CD4-positive, CD25-positive, alpha-beta regulatory T cell (primary cell): ENCODE data around the gene TVP23A. TPM values are rescaled to one million over a fixed set of nuclear protein-coding genes. Genes with fewer than 3 reads are reported as not detected.
"Not testable (repeated sequence)": the region's sequence is repeated elsewhere in the genome, so short reads cannot be mapped to it uniquely, and the experiment has no call there.

Experiments used
- ATAC-seq, 2 donors: fragments of 150-1000 bp; cut with Tn5 transposase; one replicate each; pipeline ENCODE4 v1.10.0; 2021; ENCODE audit warnings: low read depth in 2 of 2, moderate number of reproducible peaks in 2 of 2, moderate library complexity in 1 of 2
- DNase-seq, 3 donors: peaks; one replicate each; pipeline versions ENCODE4 v3.0.0 to v3.0.0-alpha.2; 2012 to 2022; ENCODE audit warnings: mixed read lengths in 1 of 3
- H3K27ac ChIP-seq: one replicate; pipeline ENCODE4 v1.7.0; 2013; ENCODE audit warnings: mild to moderate bottlenecking, low read length; ENCODE audit not compliant: insufficient read depth, poor library complexity, severe bottlenecking
- H3K27me3 ChIP-seq: one replicate; pipeline ENCODE4 v1.7.0; 2013; ENCODE audit warnings: low read length; ENCODE audit not compliant: control insufficient read depth, insufficient read depth
- H3K36me3 ChIP-seq: one replicate; pipeline ENCODE4 v1.7.0; 2013; ENCODE audit warnings: mild to moderate bottlenecking, low read length, moderate library complexity; ENCODE audit not compliant: control insufficient read depth, insufficient read depth
- H3K4me1 ChIP-seq: 2 replicates; pipeline ENCODE4 v1.7.0; 2013; ENCODE audit warnings: mild to moderate bottlenecking, low read length; ENCODE audit not compliant: insufficient read depth, control insufficient read depth, poor library complexity, severe bottlenecking
- H3K4me3 ChIP-seq: one replicate; pipeline ENCODE4 v1.7.0; 2013; ENCODE audit warnings: low read depth, mild to moderate bottlenecking, low read length, moderate library complexity
- H3K9me3 ChIP-seq, 2 experiments: 1 replicate in 1 of 2; 2 replicates in 1 of 2; pipeline ENCODE4 v1.7.0; 2013; ENCODE audit warnings: low read length in 2 of 2, mild to moderate bottlenecking in 1 of 2, moderate library complexity in 1 of 2; ENCODE audit not compliant: control insufficient read depth in 2 of 2
- H3K27ac Mint-ChIP-seq, 3 donors: one replicate each; pipeline ENCODE4 v1.8.0; 2020 to 2022; ENCODE audit warnings: mild to moderate bottlenecking in 3 of 3, mixed read lengths in 3 of 3, moderate library complexity in 2 of 3
- H3K27me3 Mint-ChIP-seq: one replicate; pipeline ENCODE4 v1.8.0; 2022; ENCODE audit warnings: mild to moderate bottlenecking, mixed read lengths
- H3K36me3 Mint-ChIP-seq: one replicate; pipeline ENCODE4 v1.8.0; 2020; ENCODE audit warnings: mixed read lengths
- H3K4me1 Mint-ChIP-seq, 4 donors: one replicate each; pipeline ENCODE4 v1.8.0; 2020 to 2022; ENCODE audit warnings: mixed read lengths in 4 of 4, mild to moderate bottlenecking in 1 of 4
- H3K4me3 Mint-ChIP-seq, 4 donors: one replicate each; pipeline ENCODE4 v1.8.0; 2020 to 2022; ENCODE audit warnings: mild to moderate bottlenecking in 4 of 4, mixed read lengths in 4 of 4, moderate library complexity in 3 of 4
- H3K9me3 Mint-ChIP-seq, 7 donors: one replicate each; pipeline ENCODE4 v1.8.0; 2020 to 2022; ENCODE audit warnings: mixed read lengths in 7 of 7, mild to moderate bottlenecking in 3 of 7, moderate library complexity in 2 of 7
- polyA plus RNA-seq, 4 donors: library from polyadenylated mRNA; unstranded; fragments of 300-500 nt; fragmentation: Illumina TruSeq; gene quantifications; one replicate each; pipeline ENCODE4 v1.2.3, GENCODE V29; 2021
- total RNA-seq: library from RNA; stranded (reverse); gene quantifications from one replicate; pipeline ENCODE4 v1.2.3, GENCODE V29; 2022

Gene TVP23A
- total and polyA plus RNA-seq, 5 donors from 2014 or later = 0.20 TPM; not detected in 4

DNA sequence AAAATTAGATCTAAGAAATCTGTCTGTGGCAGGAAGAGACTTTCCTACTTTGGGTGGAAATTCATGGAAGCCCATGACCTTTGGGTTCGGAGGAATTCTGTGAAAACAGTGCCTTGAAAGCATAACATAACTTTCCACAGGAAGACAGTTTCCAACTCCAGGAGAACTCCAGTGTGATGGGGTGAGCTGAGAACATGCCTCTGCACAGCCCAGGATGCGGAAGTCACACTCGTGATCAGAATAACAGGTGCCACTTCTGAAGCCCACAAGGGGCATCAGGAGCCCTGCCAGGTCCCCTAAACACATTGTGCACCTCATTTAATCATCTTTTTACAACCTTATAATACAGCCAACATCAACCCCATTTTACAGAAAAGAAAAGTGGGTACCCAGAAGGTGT, 9.7 kb downstream of the TVP23A start:
- Histone ChIP-seq H3K36me3 (no peaks in the 10 kb centered on the region), H3K4me3 (no peak overlapping the region), H3K4me1 (no peaks in the 10 kb centered on the region), H3K27me3 (no peaks in the 10 kb centered on the region), H3K9me3 (no peaks in the 10 kb centered on the region), H3K27ac (no peak overlapping the region)
- Mint-ChIP-seq H3K4me3 (no peak overlapping the region), H3K27ac (no peak overlapping the region), H3K36me3 (no peaks in the 10 kb centered on the region), H3K27me3 (peaks cover 5% of the 10 kb centered on the region), H3K4me1 (peaks cover 4 to 16% (median 8%) of the 10 kb centered on the region in 4 donors), H3K9me3 (no peaks in the 10 kb centered on the region)
- ATAC-seq (no peak), DNase-seq (no peak)

DNA sequence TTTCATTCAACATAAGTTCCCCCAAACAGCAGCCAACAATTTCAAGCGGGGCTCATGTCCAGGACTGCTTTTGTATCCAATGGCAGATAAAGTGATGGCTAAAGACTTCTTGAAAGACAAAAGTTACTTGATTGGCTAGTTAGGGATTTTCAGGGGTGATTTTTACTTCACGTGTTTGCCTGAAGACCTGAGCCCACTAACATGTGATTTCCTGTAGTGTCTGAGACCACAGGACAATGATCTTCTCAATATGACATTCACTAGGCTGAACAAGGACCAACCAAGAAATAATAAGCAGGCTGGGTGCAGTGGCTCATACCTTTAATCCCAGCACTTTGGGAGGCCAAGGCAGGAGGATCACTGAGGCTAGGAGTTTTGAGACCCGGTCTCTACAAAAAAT, 10.4 kb downstream of the TVP23A start:
- Mint-ChIP-seq H3K4me3 (no peak overlapping the region), H3K27me3 (peaks cover 5% of the 10 kb centered on the region), H3K27ac (no peak overlapping the region), H3K4me1 (peaks cover 4 to 16% (median 8%) of the 10 kb centered on the region in 4 donors), H3K9me3 (no peaks in the 10 kb centered on the region), H3K36me3 (no peaks in the 10 kb centered on the region)
- no peaks in the 10 kb centered on the region for H3K9me3 ChIP-seq
- H3K4me1 ChIP-seq = no peaks in the 10 kb centered on the region
- H3K4me3 ChIP-seq = no peak overlapping the region
- H3K36me3 ChIP-seq = no peaks in the 10 kb centered on the region
- no peaks in the 10 kb centered on the region for H3K27me3 ChIP-seq
- H3K27ac ChIP-seq = no peak overlapping the region
- ATAC-seq = no peak
- no peak for DNase-seq

DNA sequence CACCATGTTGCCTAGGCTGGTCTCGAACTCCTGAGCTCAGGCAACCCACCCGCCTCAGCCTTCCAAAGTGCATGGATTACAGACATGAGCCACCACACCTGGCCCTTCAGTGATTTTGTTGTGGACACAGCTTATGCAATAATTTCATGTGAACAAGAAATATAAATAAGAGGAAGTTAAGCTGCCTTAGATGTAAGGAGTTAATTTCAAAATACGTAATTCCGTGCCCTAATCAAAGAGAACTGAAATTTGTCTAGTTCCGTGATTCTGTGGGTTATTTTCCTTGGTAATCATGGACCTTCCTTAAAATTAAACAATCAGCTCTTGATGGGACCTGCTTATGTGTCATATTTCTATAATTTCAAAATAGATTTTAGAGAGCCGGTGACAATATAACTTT, 11.9 kb downstream of the TVP23A start:
- H3K9me3 ChIP-seq = no peaks in the 10 kb centered on the region
- Mint-ChIP-seq H3K4me1 (peaks cover 0 to 5% (median 0%) of the 10 kb centered on the region in 4 donors), H3K27ac (no peak overlapping the region), H3K9me3 (no peaks in the 10 kb centered on the region), H3K4me3 (no peak overlapping the region), H3K36me3 (no peaks in the 10 kb centered on the region), H3K27me3 (peaks cover 5% of the 10 kb centered on the region)
- DNase-seq (no peak), ATAC-seq (no peak)
- H3K4me1 ChIP-seq = no peaks in the 10 kb centered on the region
- no peaks in the 10 kb centered on the region for H3K27me3 ChIP-seq
- H3K36me3 ChIP-seq = no peaks in the 10 kb centered on the region
- H3K27ac ChIP-seq = no peak overlapping the region
- H3K4me3 ChIP-seq = no peak overlapping the region

DNA sequence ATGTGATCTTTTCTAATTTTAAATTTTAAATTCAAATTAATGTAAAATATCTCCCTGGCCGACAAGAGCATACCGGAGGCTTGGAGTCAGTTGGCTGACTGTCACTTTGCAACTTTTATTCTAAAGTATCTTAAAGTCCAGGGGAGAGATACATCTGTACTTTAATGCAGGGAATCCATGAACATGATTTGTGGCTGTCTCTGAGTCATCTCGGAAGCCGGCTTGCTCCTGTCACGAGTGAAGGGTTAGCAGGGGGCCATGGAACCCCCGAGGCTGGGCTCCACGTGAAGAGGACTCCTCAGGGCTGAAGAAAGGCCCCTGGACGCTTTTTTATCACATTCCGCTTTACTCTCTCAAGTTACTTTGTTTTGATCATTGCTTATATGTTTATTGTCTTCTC, 13.3 kb downstream of the TVP23A start:
- no peak overlapping the region for H3K27ac Mint-ChIP-seq
- Histone ChIP-seq H3K9me3 (no peaks in the 10 kb centered on the region), H3K4me1 (no peaks in the 10 kb centered on the region), H3K27me3 (no peaks in the 10 kb centered on the region), H3K4me3 (no peak overlapping the region), H3K36me3 (no peaks in the 10 kb centered on the region), H3K27ac (no peak overlapping the region)
- no peaks in the 10 kb centered on the region for H3K4me1 Mint-ChIP-seq
- H3K27me3 Mint-ChIP-seq = peaks cover 5% of the 10 kb centered on the region
- DNase-seq (no peak), ATAC-seq (no peak)
- H3K36me3 Mint-ChIP-seq = no peaks in the 10 kb centered on the region
- H3K9me3 Mint-ChIP-seq = no peaks in the 10 kb centered on the region
- no peak overlapping the region for H3K4me3 Mint-ChIP-seq

DNA sequence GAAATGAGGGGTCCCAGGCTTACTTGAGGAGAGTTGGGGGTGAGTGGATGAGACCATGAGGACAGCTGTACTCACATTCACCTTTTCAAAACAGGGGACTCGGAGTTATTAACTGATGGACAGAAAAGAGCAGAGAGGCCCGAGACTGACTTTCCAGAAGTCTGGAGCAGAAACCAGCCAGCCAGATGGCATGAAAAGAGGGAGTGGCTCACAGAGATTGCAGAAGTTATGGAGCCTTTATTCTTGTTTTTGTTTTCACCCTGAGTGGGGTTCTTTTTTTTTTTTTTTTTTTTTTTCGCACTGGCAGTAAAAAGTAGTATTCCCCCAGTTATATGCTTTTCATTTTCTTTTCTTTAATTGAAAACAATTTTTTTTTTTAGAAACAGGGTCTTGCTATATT, 18.9 kb downstream of the TVP23A start:
- Histone ChIP-seq H3K27me3 (no peaks in the 10 kb centered on the region), H3K27ac (no peak overlapping the region), H3K4me3 (no peak overlapping the region), H3K4me1 (no peaks in the 10 kb centered on the region), H3K9me3 (no peaks in the 10 kb centered on the region), H3K36me3 (no peaks in the 10 kb centered on the region)
- Mint-ChIP-seq H3K9me3 (peaks cover 0 to 2% (median 0%) of the 10 kb centered on the region in 7 donors), H3K4me1 (no peaks in the 10 kb centered on the region), H3K4me3 (no peak overlapping the region), H3K36me3 (no peaks in the 10 kb centered on the region), H3K27ac (no peak overlapping the region), H3K27me3 (no peaks in the 10 kb centered on the region)
- DNase-seq (no peak), ATAC-seq (no peak)

DNA sequence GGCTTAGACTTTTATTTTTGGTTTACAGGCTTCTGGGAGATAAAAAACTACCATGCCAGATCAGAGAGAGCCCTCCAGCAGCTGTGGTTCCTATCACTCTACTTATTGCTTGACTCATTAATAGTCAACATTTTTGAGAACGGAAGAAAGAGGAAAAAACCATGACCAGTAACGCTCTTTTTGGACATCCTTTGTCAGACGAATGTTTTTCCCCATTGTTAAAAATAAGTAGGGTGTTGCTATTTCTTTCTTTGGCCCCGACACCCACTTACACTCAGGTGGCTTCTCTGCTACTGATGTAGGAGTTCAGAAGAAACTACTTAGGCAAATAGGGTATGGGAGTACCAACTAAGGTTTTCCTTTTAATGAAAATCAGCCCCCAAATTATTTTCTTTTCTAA, 27.5 kb downstream of the TVP23A start:
- no peak overlapping the region for H3K4me3 Mint-ChIP-seq
- H3K27ac Mint-ChIP-seq = no peak overlapping the region
- no peaks in the 10 kb centered on the region for H3K27me3 ChIP-seq
- no peak for DNase-seq
- H3K4me1 ChIP-seq = no peaks in the 10 kb centered on the region
- no peaks in the 10 kb centered on the region for H3K36me3 ChIP-seq
- no peaks in the 10 kb centered on the region for H3K4me1 Mint-ChIP-seq
- peaks cover 9% of the 10 kb centered on the region for H3K27me3 Mint-ChIP-seq
- H3K36me3 Mint-ChIP-seq = no peaks in the 10 kb centered on the region
- no peak overlapping the region for H3K4me3 ChIP-seq
- H3K9me3 ChIP-seq = no peaks in the 10 kb centered on the region
- ATAC-seq = no peak
- H3K9me3 Mint-ChIP-seq = peaks cover 0 to 5% (median 0%) of the 10 kb centered on the region in 7 donors
- H3K27ac ChIP-seq = no peak overlapping the region

DNA sequence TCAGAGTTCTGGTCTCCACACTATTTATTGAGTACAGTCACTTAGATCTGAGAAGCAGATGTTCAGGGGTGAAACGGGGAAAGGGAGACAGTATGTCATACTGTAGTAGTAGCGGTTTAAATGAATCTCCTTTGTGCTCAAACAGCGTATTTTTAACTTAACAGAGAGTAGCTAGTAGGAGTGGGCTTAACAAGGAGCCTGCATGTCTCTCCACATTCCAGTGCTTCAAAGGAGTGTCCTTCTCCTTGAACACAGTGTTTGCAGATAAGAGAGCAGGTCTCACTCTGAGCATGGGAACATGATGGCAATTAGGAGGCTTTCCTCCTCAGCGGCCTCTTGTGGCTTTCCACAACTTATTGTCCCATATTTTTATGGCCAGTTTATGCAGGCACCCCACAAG, 30.0 kb downstream of the TVP23A start:
- not testable (repeated sequence) for H3K27me3 Mint-ChIP-seq, H3K36me3 Mint-ChIP-seq

DNA sequence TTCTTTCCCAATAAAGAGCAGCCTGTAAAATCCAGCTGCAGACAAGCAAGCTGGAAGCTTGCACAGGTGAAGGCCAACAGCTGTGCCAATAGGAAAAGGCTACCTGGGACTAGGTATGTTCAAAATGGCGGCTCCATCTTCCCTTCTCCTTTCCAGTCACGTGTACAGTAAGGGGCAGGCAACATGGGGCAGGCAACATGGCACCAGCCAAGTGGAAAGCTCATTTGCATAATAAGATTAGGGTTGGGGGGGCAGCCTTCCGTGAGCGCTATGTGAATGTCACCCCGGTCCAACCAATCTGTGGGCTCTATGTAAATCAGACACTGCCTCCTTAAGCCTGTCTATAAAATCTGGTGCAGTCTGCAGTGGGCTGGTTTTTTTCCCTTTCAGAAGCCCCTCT, 31.3 kb downstream of the TVP23A start:
- H3K27me3 Mint-ChIP-seq = peaks cover 9% of the 10 kb centered on the region
- H3K27ac Mint-ChIP-seq = no peak overlapping the region
- H3K4me3 Mint-ChIP-seq = no peak overlapping the region
- no peaks in the 10 kb centered on the region for H3K36me3 ChIP-seq
- H3K9me3 ChIP-seq = no peaks in the 10 kb centered on the region
- H3K36me3 Mint-ChIP-seq = no peaks in the 10 kb centered on the region
- peaks cover 0 to 3% (median 0%) of the 10 kb centered on the region in 7 donors for H3K9me3 Mint-ChIP-seq
- DNase-seq (no peak), ATAC-seq (no peak)
- H3K27me3 ChIP-seq = no peaks in the 10 kb centered on the region
- no peak overlapping the region for H3K27ac ChIP-seq
- H3K4me1 ChIP-seq = no peaks in the 10 kb centered on the region
- no peaks in the 10 kb centered on the region for H3K4me1 Mint-ChIP-seq
- H3K4me3 ChIP-seq = no peak overlapping the region

More for the DNA sequence above, 30.0 kb downstream of the TVP23A start:
- not testable (repeated sequence) for H3K27ac ChIP-seq, H3K27me3 ChIP-seq, ATAC-seq, H3K4me1 ChIP-seq, H3K4me3 ChIP-seq, H3K4me3 Mint-ChIP-seq, H3K4me1 Mint-ChIP-seq, H3K9me3 Mint-ChIP-seq, H3K27ac Mint-ChIP-seq, H3K9me3 ChIP-seq, DNase-seq, H3K36me3 ChIP-seq
